Caco-2 (cell line): ENCODE data around the gene STAM. TPM values are rescaled to one million over a fixed set of nuclear protein-coding genes. Genes with fewer than 3 reads are reported as not detected.
A peak's percentile ranks its signal among the peaks of the same experiment; 100 is the strongest.

Experiments used
- BruUV-seq: library from RNA; stranded (reverse); fragments of 400-500 nt; replicated peaks from 2 replicates; lab custom pipeline; 2021; lab: Mats Ljungman, UMichigan
- CTCF ChIA-PET: fragments of 300-600 bp; sonication (Branson Sonifier 250); formaldehyde crosslinking; loops from one replicate; lab custom pipeline; 2022; ENCODE audit warnings: antibody characterized with exemption; lab: Charles Lee
- POLR2A ChIA-PET: fragments of 300-600 bp; sonication (Branson Sonifier 250); formaldehyde crosslinking; loops from one replicate; lab custom pipeline; 2022; ENCODE audit warnings: antibody characterized with exemption; lab: Charles Lee
- DNase-seq, 2 experiments: peaks; one replicate each; pipeline versions ENCODE4 v3.0.0 to v3.0.0-alpha.2; 2020 to 2022
- H3K27me3 ChIP-seq: replicated peaks from 2 replicates; pipeline ENCODE4 v1.6.0; 2011; ENCODE audit warnings: low read length; ENCODE audit not compliant: control insufficient read depth, insufficient read depth
- H3K36me3 ChIP-seq: 2 replicates; pipeline ENCODE4 v1.5.1; 2011; ENCODE audit warnings: low read length; ENCODE audit not compliant: control insufficient read depth, insufficient read depth
- H3K4me1 ChIP-seq: fragments of 250-450 bp; sonication (Bioruptor Pico); 2 replicates; pipeline ENCODE4 v1.5.1; 2020; ENCODE audit warnings: mild to moderate bottlenecking
- H3K4me3 ChIP-seq: 2 replicates; pipeline ENCODE4 v1.5.1; 2011; ENCODE audit warnings: low read depth, mild to moderate bottlenecking, control low read depth, low read length
- H3K9me3 ChIP-seq: fragments of 250-450 bp; sonication (Bioruptor Pico); 2 replicates; pipeline ENCODE4 v1.5.1; 2020; ENCODE audit warnings: mild to moderate bottlenecking, moderate library complexity
- H3K27ac Mint-ChIP-seq: one replicate; pipeline ENCODE4 v1.8.0; 2022; ENCODE audit warnings: mixed read lengths; ENCODE audit not compliant: unreplicated experiment
- H3K27me3 Mint-ChIP-seq: one replicate; pipeline ENCODE4 v1.8.0; 2022; ENCODE audit warnings: mixed read lengths; ENCODE audit not compliant: insufficient read depth, unreplicated experiment
- H3K36me3 Mint-ChIP-seq: one replicate; pipeline ENCODE4 v1.8.0; 2022; ENCODE audit warnings: mild to moderate bottlenecking, mixed read lengths; ENCODE audit not compliant: insufficient read depth, unreplicated experiment
- H3K4me1 Mint-ChIP-seq: one replicate; pipeline ENCODE4 v1.8.0; 2022; ENCODE audit warnings: low read depth, mixed read lengths; ENCODE audit not compliant: unreplicated experiment
- H3K4me3 Mint-ChIP-seq: one replicate; pipeline ENCODE4 v1.8.0; 2022; ENCODE audit warnings: mild to moderate bottlenecking, moderate library complexity, mixed read lengths; ENCODE audit not compliant: unreplicated experiment
- H3K9me3 Mint-ChIP-seq: one replicate; pipeline ENCODE4 v1.8.0; 2022; ENCODE audit warnings: mixed read lengths; ENCODE audit not compliant: unreplicated experiment
- intact Hi-C: fragments of 100-400 bp; cut with micrococcal nuclease; formaldehyde crosslinking; loops from one replicate; pipeline ENCODE4 v1.10.0; 2022; ENCODE audit not compliant: unreplicated experiment
- total RNA-seq: library from RNA; stranded (reverse); gene quantifications from 2 replicates; pipeline ENCODE4 v1.2.3, GENCODE V29; 2022
- TF ChIP-seq, protein P1 (sequence below), 2 experiments: fragments of 200-600 bp in 1 of 2; IDR thresholded peaks; 1 replicate in 1 of 2; 2 replicates in 1 of 2; pipeline versions ENCODE4 v1.5.1 to v1.8.0; 2011 to 2022; ENCODE audit warnings: antibody characterized with exemption in 1 of 2, control low read depth in 1 of 2, inconsistent platforms in 1 of 2, low read depth in 1 of 2, low read length in 1 of 2, mild to moderate bottlenecking in 1 of 2, moderate library complexity in 1 of 2; ENCODE audit not compliant: insufficient read depth in 1 of 2, severe bottlenecking in 1 of 2, unreplicated experiment in 1 of 2

STAM gene
- total RNA-seq, 1 experiment from 2014 or later: 51.9 TPM

DNA sequence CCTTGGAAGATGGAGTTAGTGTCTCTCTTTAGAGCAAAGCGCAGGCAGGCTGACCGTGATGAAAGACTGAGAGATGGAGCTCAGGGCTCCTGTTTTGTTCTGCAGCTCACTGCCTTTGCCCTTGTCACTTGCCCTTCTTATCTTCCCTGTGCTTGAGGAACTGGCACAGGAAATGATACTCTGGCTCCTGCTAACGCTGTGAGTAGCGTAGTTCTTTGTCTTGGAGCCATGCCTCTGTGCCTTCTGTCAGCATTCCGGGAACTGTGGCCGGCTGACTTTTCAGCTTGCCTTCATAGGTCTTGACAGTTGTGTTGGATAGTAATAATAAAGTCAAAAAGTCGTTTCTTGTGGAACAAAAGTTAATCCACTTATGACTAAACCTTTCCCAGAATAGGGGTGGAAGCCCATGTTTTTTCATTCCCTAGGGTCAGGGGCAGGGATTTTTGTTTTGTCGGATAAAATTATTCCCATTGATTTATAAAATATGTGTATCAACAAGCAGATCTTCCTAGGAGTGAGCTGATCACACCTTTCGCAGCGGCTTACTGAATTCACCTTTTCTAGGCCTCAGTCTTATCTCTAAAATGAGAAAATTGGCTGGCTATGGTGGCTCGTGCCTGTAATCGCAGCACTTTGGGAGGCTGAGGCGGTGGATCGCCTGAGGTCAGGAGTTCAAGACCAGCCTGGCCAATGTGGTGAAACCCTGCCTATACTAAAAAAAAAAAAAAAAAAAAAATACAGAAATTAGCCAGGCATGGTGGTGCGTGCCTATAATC, 91.4 kb downstream of the STAM start:
- CTCF ChIA-PET: interaction anchor here (0.6 to 0.7 kb wide), 4 partner anchors 12 to 1841 kb away, joined by 3 to 7 read pairs (median 4); no protein-coding TSS in a partner anchor
- no peaks in the 10 kb centered on the region for H3K9me3 Mint-ChIP-seq
- H3K9me3 ChIP-seq: no peaks in the 10 kb centered on the region

DNA sequence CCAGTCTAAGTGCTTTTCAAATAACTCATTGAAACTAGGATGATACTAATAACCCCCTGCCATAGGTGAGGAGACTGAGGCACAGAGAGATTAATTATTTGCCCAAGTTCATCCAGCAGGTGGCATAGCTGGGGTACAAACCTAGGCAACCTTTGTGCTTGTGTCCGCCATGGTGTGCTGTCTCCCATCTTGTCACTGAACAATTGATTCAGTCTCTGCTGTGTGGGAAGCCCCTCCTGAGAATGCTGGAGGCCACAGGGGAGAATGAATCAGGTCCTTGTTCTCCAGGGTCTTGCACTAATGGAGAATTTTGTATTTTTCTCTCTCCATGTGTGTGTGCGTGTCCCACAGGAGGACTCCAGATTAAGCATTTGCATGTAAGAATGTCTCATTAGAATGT, 92.3 kb downstream of the STAM start:
- Mint-ChIP-seq H3K4me1 (no peaks in the 10 kb centered on the region), H3K9me3 (no peaks in the 10 kb centered on the region), H3K4me3 (no peak overlapping the region), H3K27me3 (no peaks in the 10 kb centered on the region), H3K27ac (no peak overlapping the region), H3K36me3 (peaks cover 8% of the 10 kb centered on the region)
- Histone ChIP-seq H3K4me3 (no peak overlapping the region), H3K27me3 (no peaks in the 10 kb centered on the region), H3K36me3 (no peaks in the 10 kb centered on the region), H3K4me1 (no peaks in the 10 kb centered on the region), H3K9me3 (no peaks in the 10 kb centered on the region)
- BruUV-seq: no TSS peak
- no peak for DNase-seq
- ChIA-PET CTCF (interaction anchor here (0.6 kb wide), 1 partner anchor 29 kb away, joined by 4 read pairs; no protein-coding TSS in a partner anchor), POLR2A (no interaction called here)
- TF ChIP-seq, protein P1, sequence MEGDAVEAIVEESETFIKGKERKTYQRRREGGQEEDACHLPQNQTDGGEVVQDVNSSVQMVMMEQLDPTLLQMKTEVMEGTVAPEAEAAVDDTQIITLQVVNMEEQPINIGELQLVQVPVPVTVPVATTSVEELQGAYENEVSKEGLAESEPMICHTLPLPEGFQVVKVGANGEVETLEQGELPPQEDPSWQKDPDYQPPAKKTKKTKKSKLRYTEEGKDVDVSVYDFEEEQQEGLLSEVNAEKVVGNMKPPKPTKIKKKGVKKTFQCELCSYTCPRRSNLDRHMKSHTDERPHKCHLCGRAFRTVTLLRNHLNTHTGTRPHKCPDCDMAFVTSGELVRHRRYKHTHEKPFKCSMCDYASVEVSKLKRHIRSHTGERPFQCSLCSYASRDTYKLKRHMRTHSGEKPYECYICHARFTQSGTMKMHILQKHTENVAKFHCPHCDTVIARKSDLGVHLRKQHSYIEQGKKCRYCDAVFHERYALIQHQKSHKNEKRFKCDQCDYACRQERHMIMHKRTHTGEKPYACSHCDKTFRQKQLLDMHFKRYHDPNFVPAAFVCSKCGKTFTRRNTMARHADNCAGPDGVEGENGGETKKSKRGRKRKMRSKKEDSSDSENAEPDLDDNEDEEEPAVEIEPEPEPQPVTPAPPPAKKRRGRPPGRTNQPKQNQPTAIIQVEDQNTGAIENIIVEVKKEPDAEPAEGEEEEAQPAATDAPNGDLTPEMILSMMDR (IDR thresholded peaks at IDR 0.05; ENCODE audit: insufficient read depth in 1 of 2, low read depth in 1 of 2, low read length in 1 of 2, severe bottlenecking in 1 of 2, unreplicated experiment in 1 of 2): peak in 1 of 2 experiments; percentile 0
- intact Hi-C loops: loop anchor here (5.0 kb wide), 1 partner anchor 481 kb away; no protein-coding TSS in a partner anchor

More for the DNA sequence above, 91.4 kb downstream of the STAM start:
- H3K4me3 ChIP-seq: no peak overlapping the region
- POLR2A ChIA-PET: no interaction called here
- no TSS peak for BruUV-seq
- TF ChIP-seq, protein P1 (IDR thresholded peaks at IDR 0.05; ENCODE audit: insufficient read depth in 1 of 2, low read depth in 1 of 2, low read length in 1 of 2, severe bottlenecking in 1 of 2, unreplicated experiment in 1 of 2): no peak
- no peaks in the 10 kb centered on the region for H3K27me3 ChIP-seq
- no peaks in the 10 kb centered on the region for H3K4me1 Mint-ChIP-seq
- H3K27ac Mint-ChIP-seq: no peak overlapping the region
- intact Hi-C loops: loop anchor here (5.0 kb wide), 1 partner anchor 482 kb away; no protein-coding TSS in a partner anchor
- no peak for DNase-seq
- H3K36me3 ChIP-seq: no peaks in the 10 kb centered on the region
- H3K4me3 Mint-ChIP-seq: no peak overlapping the region
- no peaks in the 10 kb centered on the region for H3K27me3 Mint-ChIP-seq
- no peaks in the 10 kb centered on the region for H3K4me1 ChIP-seq
- peaks cover 7% of the 10 kb centered on the region for H3K36me3 Mint-ChIP-seq

DNA sequence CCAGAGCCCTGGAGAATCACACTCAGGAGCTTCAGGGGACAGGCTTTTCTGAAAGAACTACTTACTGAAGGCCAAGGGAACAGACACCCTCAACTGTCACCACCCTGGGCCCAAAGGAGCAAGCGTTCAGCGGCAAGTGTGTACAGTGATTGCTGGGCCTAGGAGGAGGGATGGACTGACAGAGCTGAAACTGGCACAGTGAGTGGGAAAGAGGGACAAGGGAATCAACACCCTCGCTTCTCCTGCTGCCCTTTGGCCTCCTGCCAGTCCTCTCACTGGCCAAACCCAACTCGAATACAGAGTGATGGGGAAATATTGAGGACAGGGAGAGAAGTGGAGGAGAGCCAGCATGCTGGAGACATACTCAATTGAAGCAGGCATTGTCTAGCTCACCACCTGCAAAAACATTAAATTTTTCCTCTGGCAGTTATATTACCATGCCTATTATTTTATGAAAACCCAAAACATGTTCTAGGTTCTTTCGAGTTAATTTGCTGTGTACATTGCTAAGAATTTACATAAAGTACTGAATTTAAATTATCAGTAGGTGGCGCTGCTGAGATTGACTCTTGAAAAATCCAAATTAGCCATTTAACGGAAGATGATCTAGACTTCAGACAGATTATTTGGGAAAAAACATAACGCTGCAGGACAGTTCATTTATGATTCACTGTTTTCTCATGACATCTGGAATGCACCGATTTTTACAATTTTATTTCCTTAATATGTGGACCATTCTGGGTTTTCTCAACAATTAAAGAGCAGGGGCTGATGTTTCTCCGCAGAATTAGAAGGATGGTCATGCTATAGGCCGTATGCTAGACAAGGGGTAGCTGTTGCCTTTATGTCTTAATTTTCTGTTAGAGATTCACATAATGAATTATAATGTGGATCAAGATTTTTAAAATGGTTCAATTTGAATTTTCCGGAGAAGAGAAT, 93.3 kb downstream of the STAM start:
- Histone ChIP-seq H3K36me3 (no peaks in the 10 kb centered on the region), H3K4me1 (no peaks in the 10 kb centered on the region), H3K9me3 (no peaks in the 10 kb centered on the region), H3K4me3 (no peak overlapping the region), H3K27me3 (no peaks in the 10 kb centered on the region)
- peaks cover 12% of the 10 kb centered on the region for H3K36me3 Mint-ChIP-seq
- no TSS peak for BruUV-seq
- TF ChIP-seq, protein P1 (IDR thresholded peaks at IDR 0.05; ENCODE audit: insufficient read depth in 1 of 2, low read depth in 1 of 2, low read length in 1 of 2, severe bottlenecking in 1 of 2, unreplicated experiment in 1 of 2): peak; percentile 64 to 78
- H3K4me3 Mint-ChIP-seq: no peak overlapping the region
- intact Hi-C loops: loop anchor here (1.0 to 5.0 kb wide), 2 partner anchors 135 to 480 kb away; no protein-coding TSS in a partner anchor
- H3K27ac Mint-ChIP-seq: no peak overlapping the region
- peak in 1 of 2 experiments; percentile 37 for DNase-seq
- peaks cover 5% of the 10 kb centered on the region for H3K4me1 Mint-ChIP-seq
- no peaks in the 10 kb centered on the region for H3K27me3 Mint-ChIP-seq
- no peaks in the 10 kb centered on the region for H3K9me3 Mint-ChIP-seq
- ChIA-PET POLR2A (no interaction called here), CTCF (no interaction called here)
